ENCODE results near the gene RGCC. TPM values are rescaled to one million over a fixed set of nuclear protein-coding genes. Genes with fewer than 3 reads are reported as not detected.

RGCC gene
- polyA plus RNA-seq, 1 donor from 2014 or later: not detected

GRCh38 chr13:41411522-41411921 lies 45.8 kb upstream of the RGCC start:
- Histone ChIP-seq H3K79me2 (replicated peaks; ENCODE audit: insufficient read depth, low read length) (no peaks in the 10 kb centered on the region), H3F3A (ENCODE audit: insufficient read depth, low read length, poor library complexity, severe bottlenecking) (no peaks in the 10 kb centered on the region), H3K27me3 (ENCODE audit: insufficient read depth, low read depth, low read length) (no peaks in the 10 kb centered on the region), H3K4me3 (ENCODE audit: low read length) (no peak overlapping the region), H3K4me2 (ENCODE audit: low read length) (no peak overlapping the region), H3K9me2 (ENCODE audit: insufficient read depth, low read length) (no peaks in the 10 kb centered on the region), H2AFZ (ENCODE audit: low read depth, low read length) (no peak overlapping the region), H4K20me1 (ENCODE audit: insufficient read depth) (no peaks in the 10 kb centered on the region), H3K9me3 (ENCODE audit: low read length) (no peaks in the 10 kb centered on the region), H3K36me3 (ENCODE audit: insufficient read depth, low read length) (no peaks in the 10 kb centered on the region), H3K9ac (ENCODE audit: low read length) (no peak overlapping the region), H3K27ac (ENCODE audit: low read length) (no peak overlapping the region)
- TF ChIP-seq, protein P1, sequence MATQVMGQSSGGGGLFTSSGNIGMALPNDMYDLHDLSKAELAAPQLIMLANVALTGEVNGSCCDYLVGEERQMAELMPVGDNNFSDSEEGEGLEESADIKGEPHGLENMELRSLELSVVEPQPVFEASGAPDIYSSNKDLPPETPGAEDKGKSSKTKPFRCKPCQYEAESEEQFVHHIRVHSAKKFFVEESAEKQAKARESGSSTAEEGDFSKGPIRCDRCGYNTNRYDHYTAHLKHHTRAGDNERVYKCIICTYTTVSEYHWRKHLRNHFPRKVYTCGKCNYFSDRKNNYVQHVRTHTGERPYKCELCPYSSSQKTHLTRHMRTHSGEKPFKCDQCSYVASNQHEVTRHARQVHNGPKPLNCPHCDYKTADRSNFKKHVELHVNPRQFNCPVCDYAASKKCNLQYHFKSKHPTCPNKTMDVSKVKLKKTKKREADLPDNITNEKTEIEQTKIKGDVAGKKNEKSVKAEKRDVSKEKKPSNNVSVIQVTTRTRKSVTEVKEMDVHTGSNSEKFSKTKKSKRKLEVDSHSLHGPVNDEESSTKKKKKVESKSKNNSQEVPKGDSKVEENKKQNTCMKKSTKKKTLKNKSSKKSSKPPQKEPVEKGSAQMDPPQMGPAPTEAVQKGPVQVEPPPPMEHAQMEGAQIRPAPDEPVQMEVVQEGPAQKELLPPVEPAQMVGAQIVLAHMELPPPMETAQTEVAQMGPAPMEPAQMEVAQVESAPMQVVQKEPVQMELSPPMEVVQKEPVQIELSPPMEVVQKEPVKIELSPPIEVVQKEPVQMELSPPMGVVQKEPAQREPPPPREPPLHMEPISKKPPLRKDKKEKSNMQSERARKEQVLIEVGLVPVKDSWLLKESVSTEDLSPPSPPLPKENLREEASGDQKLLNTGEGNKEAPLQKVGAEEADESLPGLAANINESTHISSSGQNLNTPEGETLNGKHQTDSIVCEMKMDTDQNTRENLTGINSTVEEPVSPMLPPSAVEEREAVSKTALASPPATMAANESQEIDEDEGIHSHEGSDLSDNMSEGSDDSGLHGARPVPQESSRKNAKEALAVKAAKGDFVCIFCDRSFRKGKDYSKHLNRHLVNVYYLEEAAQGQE (IDR thresholded peaks at IDR 0.05; ENCODE audit: borderline replicate concordance): no peak
- no peak for TF ChIP-seq EP300 (conservative IDR thresholded peaks at IDR 0.05; ENCODE audit: poor library complexity, severe bottlenecking)
- TF ChIP-seq EZH2 (IDR thresholded peaks at IDR 0.05; ENCODE audit: borderline replicate concordance, insufficient read depth, low read length, poor library complexity, severe bottlenecking): no peak
- TF ChIP-seq TAF1 (IDR thresholded peaks at IDR 0.05; ENCODE audit: low read depth): no peak
- no peak for TF ChIP-seq MXI1 (conservative IDR thresholded peaks at IDR 0.05; ENCODE audit: poor library complexity, severe bottlenecking)
- TF ChIP-seq RAD21 (conservative IDR thresholded peaks at IDR 0.05): no peak
- TF ChIP-seq POLR2AphosphoS5 (IDR thresholded peaks at IDR 0.05): no peak
- TF ChIP-seq CTCF (IDR thresholded peaks at IDR 0.05; ENCODE audit: poor library complexity, severe bottlenecking): no peak
- no peak for TF ChIP-seq SMC3 (conservative IDR thresholded peaks at IDR 0.05; ENCODE audit: poor library complexity)

DNA sequence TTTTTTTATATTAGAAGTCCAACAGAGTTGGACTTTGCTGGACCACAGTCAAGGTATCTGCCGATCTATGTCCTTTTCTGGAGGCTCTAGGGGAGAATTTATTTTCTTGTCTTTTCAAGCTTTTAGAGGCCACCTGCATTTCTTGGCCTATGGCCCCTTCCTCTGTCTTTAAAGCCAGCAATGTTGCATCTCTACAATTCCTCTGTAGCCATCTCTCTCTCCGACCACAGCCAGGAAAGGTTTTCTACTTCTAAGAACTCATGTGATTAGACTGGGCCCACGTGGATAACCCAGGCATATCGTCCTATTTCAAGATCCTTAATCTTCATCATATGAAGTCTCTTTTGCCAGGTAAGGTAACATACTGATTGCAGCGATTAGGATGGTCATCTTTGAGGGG lies 43.5 kb upstream of the RGCC start:
- no peaks in the 10 kb centered on the region for H4K20me1 ChIP-seq (ENCODE audit: insufficient read depth)
- no peak overlapping the region for H3K4me3 ChIP-seq (ENCODE audit: low read length)
- no peaks in the 10 kb centered on the region for H3K9me3 ChIP-seq (ENCODE audit: low read length)
- H3F3A ChIP-seq (ENCODE audit: insufficient read depth, low read length, poor library complexity, severe bottlenecking): no peaks in the 10 kb centered on the region
- no peak for TF ChIP-seq CTCF (IDR thresholded peaks at IDR 0.05; ENCODE audit: poor library complexity, severe bottlenecking)
- TF ChIP-seq RAD21 (conservative IDR thresholded peaks at IDR 0.05): no peak
- TF ChIP-seq MXI1 (conservative IDR thresholded peaks at IDR 0.05; ENCODE audit: poor library complexity, severe bottlenecking): no peak
- H3K27ac ChIP-seq (ENCODE audit: low read length): no peak overlapping the region
- no peak overlapping the region for H3K9ac ChIP-seq (ENCODE audit: low read length)
- H3K4me2 ChIP-seq (ENCODE audit: low read length): no peak overlapping the region
- H3K36me3 ChIP-seq (ENCODE audit: insufficient read depth, low read length): no peaks in the 10 kb centered on the region
- H2AFZ ChIP-seq (ENCODE audit: low read depth, low read length): no peak overlapping the region
- no peaks in the 10 kb centered on the region for H3K79me2 ChIP-seq (replicated peaks; ENCODE audit: insufficient read depth, low read length)
- H3K27me3 ChIP-seq (ENCODE audit: insufficient read depth, low read depth, low read length): no peaks in the 10 kb centered on the region
- no peaks in the 10 kb centered on the region for H3K9me2 ChIP-seq (ENCODE audit: insufficient read depth, low read length)
